H9 (cell line): ENCODE results near the gene SCN2B. TPM values are rescaled to one million over a fixed set of nuclear protein-coding genes. Genes with fewer than 3 reads are reported as not detected.

Experiments used
- DNase-seq: peaks from one replicate; pipeline ENCODE4 v3.0.0-alpha.2; 2017
- H2AFZ ChIP-seq: one replicate; pipeline ENCODE4 v1.6.1; 2013; ENCODE audit warnings: mild to moderate bottlenecking, low read length, control low read depth, moderate library complexity
- H2AK5ac ChIP-seq: 2 replicates; pipeline ENCODE4 v1.6.1; 2013; ENCODE audit warnings: low read length, control low read depth, mixed read lengths; ENCODE audit not compliant: insufficient read length
- H2BK120ac ChIP-seq: one replicate; pipeline ENCODE4 v1.6.1; 2013; ENCODE audit warnings: low read depth, mild to moderate bottlenecking, low read length, control low read depth, inconsistent platforms; ENCODE audit not compliant: poor library complexity, severe bottlenecking
- H2BK12ac ChIP-seq: 2 replicates; pipeline ENCODE4 v1.6.1; 2013; ENCODE audit warnings: low read length, control low read depth, mixed read lengths, low read depth; ENCODE audit not compliant: insufficient read length
- H2BK15ac ChIP-seq: 2 replicates; pipeline ENCODE4 v1.6.1; 2013; ENCODE audit warnings: low read depth, low read length, control low read depth
- H2BK20ac ChIP-seq: one replicate; pipeline ENCODE4 v1.6.1; 2013; ENCODE audit warnings: low read depth, mild to moderate bottlenecking, low read length, control low read depth, inconsistent platforms; ENCODE audit not compliant: poor library complexity, severe bottlenecking
- H2BK5ac ChIP-seq: 2 replicates; pipeline ENCODE4 v1.6.1; 2013; ENCODE audit warnings: low read length, control low read depth, mixed read lengths; ENCODE audit not compliant: insufficient read length
- H3K14ac ChIP-seq: 2 replicates; pipeline ENCODE4 v1.6.1; 2013; ENCODE audit warnings: low read length, control low read depth; ENCODE audit not compliant: insufficient read depth
- H3K18ac ChIP-seq: 2 replicates; pipeline ENCODE4 v1.6.1; 2013; ENCODE audit warnings: low read depth, mild to moderate bottlenecking, mixed read lengths, low read length, control low read depth; ENCODE audit not compliant: insufficient read length
- H3K23ac ChIP-seq: 2 replicates; pipeline ENCODE4 v1.6.1; 2013; ENCODE audit warnings: low read length, control low read depth, mixed read lengths, low read depth; ENCODE audit not compliant: insufficient read length
- H3K23me2 ChIP-seq: 2 replicates; pipeline ENCODE4 v1.6.1; 2013; ENCODE audit warnings: low read depth, mild to moderate bottlenecking, mixed read lengths, low read length, control low read depth; ENCODE audit not compliant: insufficient read length, poor library complexity, severe bottlenecking
- H3K27ac ChIP-seq: 2 replicates; pipeline ENCODE4 v1.5.1; 2013; ENCODE audit warnings: low read length, control low read depth, mixed read lengths, low read depth; ENCODE audit not compliant: insufficient read length
- H3K27me3 ChIP-seq: 2 replicates; pipeline ENCODE4 v1.6.1; 2013; ENCODE audit warnings: low read length, control low read depth, inconsistent platforms; ENCODE audit not compliant: insufficient read depth
- H3K4ac ChIP-seq: 2 replicates; pipeline ENCODE4 v1.6.1; 2013; ENCODE audit warnings: low read depth, mild to moderate bottlenecking, control low read depth, inconsistent platforms, low read length, moderate library complexity
- H3K4me1 ChIP-seq: 2 replicates; pipeline ENCODE4 v1.6.1; 2013; ENCODE audit warnings: low read length, control low read depth, inconsistent platforms; ENCODE audit not compliant: insufficient read depth
- H3K4me2 ChIP-seq: 2 replicates; pipeline ENCODE4 v1.6.1; 2013; ENCODE audit warnings: low read length, control low read depth, mixed read lengths; ENCODE audit not compliant: insufficient read length, insufficient read depth
- H3K56ac ChIP-seq: 2 replicates; pipeline ENCODE4 v1.6.1; 2013; ENCODE audit warnings: low read depth, mild to moderate bottlenecking, mixed read lengths, low read length, control low read depth; ENCODE audit not compliant: insufficient read length
- H3K79me1 ChIP-seq: 2 replicates; pipeline ENCODE4 v1.6.1; 2013; ENCODE audit warnings: low read depth, mild to moderate bottlenecking, moderate library complexity, low read length, control low read depth, inconsistent platforms; ENCODE audit not compliant: insufficient read depth, poor library complexity, severe bottlenecking
- H3K79me2 ChIP-seq: 2 replicates; pipeline ENCODE4 v1.6.1; 2013; ENCODE audit warnings: low read length, control low read depth, inconsistent platforms; ENCODE audit not compliant: insufficient read depth
- H3K9ac ChIP-seq: 2 replicates; pipeline ENCODE4 v1.6.1; 2013; ENCODE audit warnings: low read length, control low read depth, mixed read lengths; ENCODE audit not compliant: insufficient read length; ENCODE audit errors: extremely low read depth
- H3K9me3 ChIP-seq: one replicate; pipeline ENCODE4 v1.6.1; 2013; ENCODE audit warnings: low read depth, low read length, inconsistent platforms; ENCODE audit not compliant: control insufficient read depth
- H3T11ph ChIP-seq: one replicate; pipeline ENCODE4 v1.6.1; 2013; ENCODE audit warnings: mild to moderate bottlenecking, low read length, control low read depth, inconsistent platforms
- H4K20me1 ChIP-seq: one replicate; pipeline ENCODE4 v1.6.1; 2013; ENCODE audit not compliant: control insufficient read depth, insufficient read length, insufficient read depth
- H4K5ac ChIP-seq: 2 replicates; pipeline ENCODE4 v1.6.1; 2013; ENCODE audit warnings: low read depth, mild to moderate bottlenecking, mixed read lengths, low read length, control low read depth; ENCODE audit not compliant: insufficient read length
- H4K8ac ChIP-seq: replicated peaks from 2 replicates; pipeline ENCODE4 v1.6.1; 2013; ENCODE audit warnings: low read length, control low read depth, mixed read lengths, low read depth; ENCODE audit not compliant: insufficient read length
- H4K91ac ChIP-seq: 2 replicates; pipeline ENCODE4 v1.6.1; 2013; ENCODE audit warnings: low read depth, mild to moderate bottlenecking, moderate library complexity, mixed read lengths, low read length, control low read depth; ENCODE audit not compliant: insufficient read length
- H3K27ac Mint-ChIP-seq, 3 experiments: 2 replicates in 2 of 3; 3 replicates in 1 of 3; pipeline ENCODE4 v1.8.0; 2020 to 2021; ENCODE audit warnings: mixed read lengths in 3 of 3, mild to moderate bottlenecking in 1 of 3, moderate library complexity in 1 of 3
- H3K27me3 Mint-ChIP-seq: 2 replicates; pipeline ENCODE4 v1.8.0; 2021; ENCODE audit warnings: low read depth, mild to moderate bottlenecking, moderate library complexity, mixed read lengths
- H3K36me3 Mint-ChIP-seq, 3 experiments: 2 replicates in 2 of 3; 3 replicates in 1 of 3; pipeline ENCODE4 v1.8.0; 2020 to 2021; ENCODE audit warnings: low read depth in 3 of 3, mixed read lengths in 3 of 3; ENCODE audit not compliant: insufficient read depth in 1 of 3
- H3K4me1 Mint-ChIP-seq, 2 experiments: 2 replicates each; pipeline ENCODE4 v1.8.0; 2020; ENCODE audit warnings: mixed read lengths in 2 of 2
- H3K4me3 Mint-ChIP-seq, 2 experiments: 2 replicates in 1 of 2; 3 replicates in 1 of 2; pipeline ENCODE4 v1.8.0; 2020 to 2021; ENCODE audit warnings: mild to moderate bottlenecking in 2 of 2, mixed read lengths in 2 of 2, moderate library complexity in 1 of 2
- H3K9me3 Mint-ChIP-seq, 2 experiments: 2 replicates in 1 of 2; 3 replicates in 1 of 2; pipeline ENCODE4 v1.8.0; 2020; ENCODE audit warnings: mild to moderate bottlenecking in 2 of 2, mixed read lengths in 2 of 2, moderate library complexity in 1 of 2
- CTCF ChIP-seq: fragments of 200-600 bp; sonication (generic); conservative IDR thresholded peaks from 3 replicates; pipeline ENCODE4 v1.8.0; 2021; ENCODE audit warnings: antibody characterized with exemption, mild to moderate bottlenecking
- WGBS: extraction: QIAGEN DNeasy Blood & Tissue Kit; methylation state at CpG from one replicate; pipeline ENCODE4 v1.1.7; 2013; ENCODE audit warnings: missing lambda C conversion rate, low lambda C conversion rate, mixed read lengths; ENCODE audit not compliant: insufficient read length; ENCODE audit errors: extremely low coverage; 5-methylcytosine and 5-hydroxymethylcytosine counted together
- total RNA-seq: library from RNA; stranded (reverse); gene quantifications from 2 replicates; pipeline ENCODE4 v1.2.1, GENCODE V29; 2021

The SCN2B gene
- total RNA-seq, 1 experiment from 2014 or later = not detected

- no peaks in the 10 kb centered on the region; a peak in 1 of 5 replicates for H3K9me3 Mint-ChIP-seq
- no peak overlapping the region for H4K5ac ChIP-seq
- peaks cover 22% of the 10 kb centered on the region in 2 experiments for H3K4me1 Mint-ChIP-seq
- H2BK5ac ChIP-seq = no peak overlapping the region
- H2BK12ac ChIP-seq = no peak overlapping the region
- H4K8ac ChIP-seq = no peak overlapping the region
- no peak overlapping the region for H3K56ac ChIP-seq
- H3K27me3 ChIP-seq = no peaks in the 10 kb centered on the region
- H3K4me3 Mint-ChIP-seq = no peak overlapping the region
- DNase-seq = no peak
- WGBS = no CpG with 5 or more reads among the region's 5 CpGs
- H3K79me2 ChIP-seq = no peaks in the 10 kb centered on the region
- no peak overlapping the region for H2BK20ac ChIP-seq
- H3K14ac ChIP-seq = no peak overlapping the region
- no peak overlapping the region for H3K23ac ChIP-seq
- H3K18ac ChIP-seq = no peak overlapping the region
- H3K9ac ChIP-seq = no peak overlapping the region
- no peak overlapping the region for H3K4ac ChIP-seq
- no peak overlapping the region for H2BK120ac ChIP-seq
- H2AK5ac ChIP-seq = no peak overlapping the region
- H3K79me1 ChIP-seq = no peaks in the 10 kb centered on the region
- H3K27me3 Mint-ChIP-seq = peaks cover 7% of the 10 kb centered on the region
- TF ChIP-seq CTCF = no peak
- no peak overlapping the region for H2BK15ac ChIP-seq
- H3K27ac ChIP-seq = no peak overlapping the region
- no peaks in the 10 kb centered on the region for H3K9me3 ChIP-seq
- H3K36me3 Mint-ChIP-seq = no peaks in the 10 kb centered on the region
- no peaks in the 10 kb centered on the region for H3K23me2 ChIP-seq
- no peak overlapping the region for H3K27ac Mint-ChIP-seq
- no peak overlapping the region for H3T11ph ChIP-seq
- H2AFZ ChIP-seq = no peak overlapping the region
- H4K91ac ChIP-seq = no peak overlapping the region
- no peak overlapping the region for H3K4me2 ChIP-seq
- no peaks in the 10 kb centered on the region for H3K4me1 ChIP-seq
- H4K20me1 ChIP-seq = no peaks in the 10 kb centered on the region
Observed at GRCh38 chr11:118200497-118200896, 24.1 kb upstream of the SCN2B start.
